HT1080 (cell line): ENCODE results near the gene PTPRN2. TPM values are rescaled to one million over a fixed set of nuclear protein-coding genes. Genes with fewer than 3 reads are reported as not detected.

Experiments
- DNase-seq: peaks from one replicate; pipeline ENCODE4 v3.0.0-alpha.2; 2015; ENCODE audit warnings: low read depth
- total RNA-seq: library from RNA; depleted of rRNA; stranded (reverse); fragments of >200 nt; shearing (Covaris generic); gene quantifications from 2 replicates; pipeline ENCODE4 v1.2.3, GENCODE V29; 2014

PTPRN2 gene
- total RNA-seq, 1 experiment from 2014 or later = 0.31 TPM

GRCh38 chr7:157542068-157543021 is 1045.3 kb downstream of the PTPRN2 start:
- no peak for DNase-seq

DNA sequence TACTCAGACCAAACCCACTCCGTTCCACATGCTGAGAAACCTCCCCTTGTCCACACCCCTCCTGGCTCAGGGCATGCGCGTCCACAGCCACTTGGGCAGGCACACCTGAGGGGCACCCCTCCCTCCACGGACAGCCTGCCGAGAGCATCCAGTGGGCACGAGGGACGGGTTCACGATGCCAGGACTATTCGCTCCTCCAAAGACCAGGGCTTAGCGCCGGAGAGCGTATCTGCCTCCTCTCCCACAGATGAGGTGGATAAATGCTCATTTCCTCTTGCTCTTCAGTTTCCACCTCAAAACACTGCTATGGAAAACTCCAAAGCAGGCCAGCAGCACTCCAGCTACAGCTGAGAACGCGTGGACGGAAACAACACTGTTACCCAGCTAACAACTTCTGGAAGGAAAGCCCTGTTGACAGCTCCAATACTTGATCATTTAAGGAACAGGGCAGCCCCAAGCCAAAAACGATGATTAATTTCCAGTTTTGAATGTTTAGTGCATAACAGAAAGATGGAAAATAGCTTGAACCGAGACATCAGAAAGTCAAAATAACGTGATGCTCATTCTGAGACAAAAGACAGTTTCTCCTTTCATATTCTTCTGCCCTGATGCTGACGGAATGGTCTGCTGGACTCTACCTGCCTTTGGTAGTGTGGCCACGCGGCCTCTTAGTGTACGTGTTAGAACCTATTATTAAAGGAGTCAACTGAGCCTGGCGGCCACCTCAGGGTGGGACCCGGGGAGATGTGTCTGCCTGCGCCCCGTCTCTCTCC is 1046.1 kb downstream of the PTPRN2 start:
- DNase-seq = no peak

DNA sequence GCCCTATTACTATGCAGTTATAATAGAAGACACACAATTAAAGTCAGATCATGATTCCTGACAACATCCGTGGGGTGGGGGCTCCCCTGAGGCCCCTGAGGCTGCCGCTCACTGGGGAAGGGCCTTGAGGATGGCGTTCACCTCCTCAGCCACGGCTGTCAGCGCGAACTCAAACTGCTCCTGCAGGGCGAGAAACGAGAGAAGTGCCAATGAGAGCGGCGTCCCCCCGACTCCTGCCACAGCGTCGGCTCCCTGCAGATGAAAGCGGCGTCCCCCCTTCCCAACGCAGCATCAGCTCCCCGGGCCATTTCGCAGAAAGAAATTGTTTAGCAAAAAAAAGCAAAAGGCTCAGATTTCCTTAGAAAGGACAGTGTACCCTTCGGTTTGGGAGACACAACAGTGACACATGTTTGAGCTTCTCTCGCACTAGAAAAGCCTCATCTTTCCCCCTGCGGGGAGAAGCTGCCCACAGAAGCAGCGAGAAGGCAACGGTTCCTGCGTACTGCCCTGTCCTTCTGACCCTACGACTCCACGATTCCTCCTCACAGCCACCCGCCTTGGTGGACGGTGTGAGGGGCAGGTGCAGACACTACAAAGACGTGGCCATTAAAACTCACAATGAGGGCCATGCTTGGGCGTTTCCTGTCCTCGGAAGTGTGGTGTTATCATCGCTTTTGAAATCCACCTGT is 1046.9 kb downstream of the PTPRN2 start:
- DNase-seq = no peak

GRCh38 chr7:157540020-157540419 is 1047.6 kb downstream of the PTPRN2 start:
- no peak for DNase-seq

DNA sequence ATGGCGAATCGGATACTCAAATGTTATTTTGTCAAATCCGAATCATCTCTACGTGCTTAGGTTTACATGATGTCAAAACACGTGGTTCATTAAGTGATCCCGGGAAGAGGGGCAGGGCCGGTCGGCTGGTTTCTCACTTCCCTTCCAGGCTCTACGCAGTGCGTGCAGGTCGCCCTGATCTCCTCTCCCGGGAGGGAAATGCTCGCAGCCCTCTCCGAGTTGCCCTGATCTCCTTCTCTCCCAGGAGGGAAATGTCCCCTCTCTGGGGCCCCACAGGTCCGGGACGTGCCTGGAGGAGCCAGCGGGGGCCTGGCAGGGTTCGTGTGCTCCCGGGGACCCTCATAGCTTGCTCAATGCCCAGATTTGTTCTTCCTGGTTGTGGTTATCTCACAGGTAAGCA is 1048.1 kb downstream of the PTPRN2 start:
- no peak for DNase-seq

DNA sequence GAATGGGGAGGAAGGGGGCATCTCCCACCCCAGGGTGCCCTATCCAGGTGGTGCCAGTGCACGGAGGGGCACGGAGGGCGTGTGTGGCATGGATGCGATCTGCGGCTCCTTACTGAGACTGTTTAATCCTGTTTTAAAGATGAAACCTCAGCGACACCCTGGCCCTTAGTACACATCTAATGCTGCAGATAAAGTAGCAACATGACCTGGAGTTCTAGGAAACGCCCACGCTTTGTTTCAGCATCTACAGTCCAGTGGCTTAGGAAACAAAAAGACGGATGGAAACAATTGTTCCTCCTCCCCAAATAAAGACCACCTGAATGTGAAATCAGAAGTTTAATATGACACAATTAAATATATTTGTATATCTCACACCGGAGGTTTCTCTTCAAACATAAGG is 1048.9 kb downstream of the PTPRN2 start:
- DNase-seq = no peak

- DNase-seq = no peak
These were observed 1049.3 kb downstream of the PTPRN2 start for GRCh38 chr7:157538321-157538720.

GRCh38 chr7:157537056-157537455 is 1050.6 kb downstream of the PTPRN2 start:
- DNase-seq = no peak

GRCh38 chr7:157532068-157532467 is 1055.6 kb downstream of the PTPRN2 start:
- DNase-seq = no peak

- DNase-seq = no peak
These were observed 1057.7 kb downstream of the PTPRN2 start for GRCh38 chr7:157529768-157530560.

GRCh38 chr7:157528785-157529341 is 1058.8 kb downstream of the PTPRN2 start:
- no peak for DNase-seq

GRCh38 chr7:157527686-157528085 is 1059.9 kb downstream of the PTPRN2 start:
- no peak for DNase-seq

DNA sequence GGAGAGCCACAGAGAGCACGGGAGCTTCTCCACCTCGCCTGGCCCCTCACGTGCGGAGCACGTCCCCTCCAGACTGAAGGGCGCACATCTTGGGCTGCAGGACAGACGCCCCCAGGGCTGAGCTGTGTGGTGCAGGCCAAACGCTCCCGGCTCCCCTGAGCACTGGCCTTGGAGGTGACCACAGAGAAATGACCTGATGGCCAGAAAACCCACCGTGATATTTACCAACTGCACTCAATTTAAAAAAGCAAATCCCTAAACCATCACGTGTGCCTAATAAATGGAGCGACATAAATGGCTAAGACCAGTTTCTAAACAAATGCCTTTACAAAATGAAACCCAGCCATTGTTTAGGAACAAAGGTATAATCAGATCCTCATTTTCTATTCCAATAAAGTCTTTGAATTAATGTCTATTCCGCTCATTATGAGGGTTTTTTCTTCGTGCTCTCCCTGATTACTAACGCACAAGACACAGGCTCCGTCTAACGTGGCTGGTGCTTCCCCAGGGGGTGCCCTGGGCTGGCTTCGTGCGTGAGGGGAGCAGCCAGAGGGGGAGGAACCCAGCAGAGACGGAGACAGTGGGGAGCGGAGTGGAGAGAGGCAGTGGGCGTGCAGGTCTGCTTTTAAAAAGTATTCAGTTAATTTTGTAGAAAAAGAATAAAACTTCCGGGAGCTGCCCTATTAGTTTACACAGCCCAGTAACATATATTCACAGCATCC is 1060.5 kb downstream of the PTPRN2 start:
- DNase-seq = no peak

DNA sequence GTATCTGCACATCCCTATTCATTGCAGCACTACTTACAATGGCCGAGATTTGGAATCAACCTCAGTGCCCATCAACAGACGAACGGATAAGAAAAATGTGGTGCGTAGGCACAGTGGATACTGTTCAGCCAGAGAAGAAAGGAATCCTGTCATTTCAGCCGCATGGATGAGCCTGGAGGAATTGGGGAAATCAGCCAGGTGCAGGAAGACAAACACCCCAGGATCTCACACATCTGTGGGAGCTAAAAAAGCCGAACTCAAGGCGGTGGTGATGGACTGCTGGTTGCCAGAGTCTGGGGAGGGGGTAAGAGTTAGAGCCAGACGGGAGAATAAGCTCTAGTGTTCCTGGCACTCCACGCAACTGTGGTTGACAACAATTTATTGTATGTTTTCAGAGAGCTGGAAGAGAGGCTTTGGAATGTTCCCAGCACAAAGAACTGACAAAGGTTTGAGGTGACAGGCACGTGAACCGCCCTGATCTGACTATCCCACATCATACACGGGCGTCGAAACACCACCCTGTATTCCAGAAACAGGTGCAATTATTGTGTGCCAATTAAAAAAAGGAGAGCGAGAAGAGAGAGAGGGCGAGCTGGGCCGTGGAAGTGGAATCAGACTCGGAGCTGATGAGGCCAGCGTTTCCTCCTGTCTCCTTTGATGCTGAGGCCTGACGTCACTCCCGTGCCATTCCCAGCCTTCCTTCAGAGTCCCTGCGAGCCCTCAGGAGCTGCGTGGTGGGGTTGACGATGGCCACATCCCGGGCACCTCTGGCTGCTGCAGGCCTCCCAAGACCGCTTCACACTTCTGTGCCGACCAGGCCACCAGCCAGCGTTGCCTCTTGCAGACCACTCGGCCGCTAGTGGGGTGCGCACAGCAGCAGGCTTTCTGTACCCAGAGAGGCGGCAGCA is 1061.4 kb downstream of the PTPRN2 start:
- no peak for DNase-seq

- peak; percentile 24 for DNase-seq
These were observed 1062.1 kb downstream of the PTPRN2 start for GRCh38 chr7:157525491-157525915.

DNA sequence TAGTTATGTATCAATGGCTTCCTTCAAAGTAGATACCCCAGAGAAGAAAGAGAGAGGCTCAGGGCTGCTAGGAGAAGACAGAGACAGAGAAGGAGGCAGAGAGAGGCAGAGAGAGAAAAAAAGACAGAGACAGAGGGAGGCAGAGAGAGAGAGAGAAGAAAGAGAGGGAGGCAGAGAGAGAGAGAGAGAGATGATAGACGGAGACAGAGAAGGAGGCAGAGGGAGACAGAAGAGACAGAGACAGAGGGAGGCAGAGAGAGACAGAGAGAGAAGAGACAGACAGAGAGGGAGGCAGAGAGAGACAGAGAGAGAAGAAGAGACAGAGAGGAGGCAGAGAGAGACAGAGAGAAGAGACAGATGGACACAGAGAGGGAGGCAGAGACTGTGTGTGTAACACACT is 1062.9 kb downstream of the PTPRN2 start:
- no peak for DNase-seq

GRCh38 chr7:157523766-157524421 is 1063.7 kb downstream of the PTPRN2 start:
- DNase-seq = no peak

DNA sequence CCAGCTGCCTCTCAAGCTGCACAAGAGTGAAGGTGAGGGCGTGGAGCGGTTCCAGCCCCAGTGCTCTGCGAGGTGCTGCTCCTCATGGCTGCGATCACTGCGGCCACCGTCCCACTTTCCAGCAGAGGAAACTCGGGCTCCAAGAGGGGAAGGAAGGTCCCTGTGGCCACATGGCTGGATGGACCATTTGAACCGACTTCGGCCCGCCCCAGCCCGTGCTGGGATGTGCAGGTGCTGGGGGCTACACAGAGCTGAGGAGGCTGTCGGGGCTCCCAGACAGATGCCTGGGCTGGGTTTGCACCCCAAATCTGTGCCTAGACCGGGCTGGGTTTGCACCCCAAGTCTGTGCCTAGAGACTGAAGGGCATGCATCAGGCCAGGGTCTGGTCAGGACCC is 1064.3 kb downstream of the PTPRN2 start:
- no peak for DNase-seq
